MCF 10A (cell line): ENCODE data around the gene PROK2. TPM values are rescaled to one million over a fixed set of nuclear protein-coding genes. Genes with fewer than 3 reads are reported as not detected.

Experiments
- BruUV-seq: library from RNA; stranded (reverse); fragments of 400-500 nt; replicated peaks from 2 replicates; lab custom pipeline; 2021; lab: Mats Ljungman, UMichigan
- CTCF ChIA-PET: fragments of 300-600 bp; sonication (Branson Sonifier 250); formaldehyde crosslinking; extraction: SDS; loops from one replicate; lab custom pipeline; 2021; ENCODE audit warnings: antibody characterized with exemption, inconsistent platforms; lab: Yijun Ruan, JAX
- POLR2A ChIA-PET: fragments of 300-600, 350-650 bp; sonication (Branson Sonifier 250); formaldehyde crosslinking; extraction: SDS; loops from one replicate; lab custom pipeline; 2020; ENCODE audit warnings: antibody characterized with exemption, inconsistent platforms; lab: Yijun Ruan, JAX
- DNase-seq: peaks from one replicate; pipeline ENCODE4 v3.0.0-alpha.2; 2018; ENCODE audit not compliant: unreplicated experiment
- H3K27ac Mint-ChIP-seq: one replicate; pipeline ENCODE4 v1.8.0; 2022; ENCODE audit warnings: mild to moderate bottlenecking, low read depth, mixed read lengths; ENCODE audit not compliant: unreplicated experiment
- H3K27me3 Mint-ChIP-seq: one replicate; pipeline ENCODE4 v1.8.0; 2022; ENCODE audit warnings: mixed read lengths; ENCODE audit not compliant: insufficient read depth, unreplicated experiment
- H3K36me3 Mint-ChIP-seq: one replicate; pipeline ENCODE4 v1.8.0; 2022; ENCODE audit warnings: mild to moderate bottlenecking, moderate library complexity, mixed read lengths; ENCODE audit not compliant: insufficient read depth, unreplicated experiment
- H3K4me1 Mint-ChIP-seq: one replicate; pipeline ENCODE4 v1.8.0; 2022; ENCODE audit warnings: mixed read lengths; ENCODE audit not compliant: insufficient read depth, unreplicated experiment
- H3K4me3 Mint-ChIP-seq: one replicate; pipeline ENCODE4 v1.8.0; 2022; ENCODE audit warnings: mild to moderate bottlenecking, moderate library complexity, mixed read lengths; ENCODE audit not compliant: unreplicated experiment
- H3K9me3 Mint-ChIP-seq: one replicate; pipeline ENCODE4 v1.8.0; 2022; ENCODE audit warnings: mixed read lengths; ENCODE audit not compliant: unreplicated experiment
- intact Hi-C: fragments of 100-400 bp; cut with micrococcal nuclease; formaldehyde crosslinking; loops from 2 replicates; pipeline ENCODE4 v1.14.1; 2022
- total RNA-seq: library from RNA; stranded (reverse); gene quantifications from 2 replicates; pipeline ENCODE4 v1.2.3, GENCODE V29; 2022
- TF ChIP-seq, protein P1 (sequence below): fragments of 200-600 bp; IDR thresholded peaks from one replicate; pipeline ENCODE4 v1.8.0; 2022; ENCODE audit warnings: antibody characterized with exemption, mild to moderate bottlenecking; ENCODE audit not compliant: unreplicated experiment

Gene PROK2
- total RNA-seq, 1 experiment from 2014 or later, result not detected

- no TSS peak for BruUV-seq
- H3K4me1 Mint-ChIP-seq, result no peaks in the 10 kb centered on the region
- CTCF ChIA-PET, result interaction anchor here (0.7 kb wide), 1 partner anchor 123 kb away, joined by 3 read pairs; no protein-coding TSS in a partner anchor
- DNase-seq, result no peak
- no peak overlapping the region for H3K27ac Mint-ChIP-seq
- no peaks in the 10 kb centered on the region for H3K9me3 Mint-ChIP-seq
- POLR2A ChIA-PET, result no interaction called here
- H3K36me3 Mint-ChIP-seq, result no peaks in the 10 kb centered on the region
- H3K4me3 Mint-ChIP-seq, result peak overlapping the region; percentile 51
- TF ChIP-seq, protein P1, sequence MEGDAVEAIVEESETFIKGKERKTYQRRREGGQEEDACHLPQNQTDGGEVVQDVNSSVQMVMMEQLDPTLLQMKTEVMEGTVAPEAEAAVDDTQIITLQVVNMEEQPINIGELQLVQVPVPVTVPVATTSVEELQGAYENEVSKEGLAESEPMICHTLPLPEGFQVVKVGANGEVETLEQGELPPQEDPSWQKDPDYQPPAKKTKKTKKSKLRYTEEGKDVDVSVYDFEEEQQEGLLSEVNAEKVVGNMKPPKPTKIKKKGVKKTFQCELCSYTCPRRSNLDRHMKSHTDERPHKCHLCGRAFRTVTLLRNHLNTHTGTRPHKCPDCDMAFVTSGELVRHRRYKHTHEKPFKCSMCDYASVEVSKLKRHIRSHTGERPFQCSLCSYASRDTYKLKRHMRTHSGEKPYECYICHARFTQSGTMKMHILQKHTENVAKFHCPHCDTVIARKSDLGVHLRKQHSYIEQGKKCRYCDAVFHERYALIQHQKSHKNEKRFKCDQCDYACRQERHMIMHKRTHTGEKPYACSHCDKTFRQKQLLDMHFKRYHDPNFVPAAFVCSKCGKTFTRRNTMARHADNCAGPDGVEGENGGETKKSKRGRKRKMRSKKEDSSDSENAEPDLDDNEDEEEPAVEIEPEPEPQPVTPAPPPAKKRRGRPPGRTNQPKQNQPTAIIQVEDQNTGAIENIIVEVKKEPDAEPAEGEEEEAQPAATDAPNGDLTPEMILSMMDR, result no peak
- peaks cover 17% of the 10 kb centered on the region for H3K27me3 Mint-ChIP-seq
- intact Hi-C loops, result no loop called here
These were observed 31.9 kb downstream of the PROK2 start for GRCh38 chr3:71752831-71753700.

DNA sequence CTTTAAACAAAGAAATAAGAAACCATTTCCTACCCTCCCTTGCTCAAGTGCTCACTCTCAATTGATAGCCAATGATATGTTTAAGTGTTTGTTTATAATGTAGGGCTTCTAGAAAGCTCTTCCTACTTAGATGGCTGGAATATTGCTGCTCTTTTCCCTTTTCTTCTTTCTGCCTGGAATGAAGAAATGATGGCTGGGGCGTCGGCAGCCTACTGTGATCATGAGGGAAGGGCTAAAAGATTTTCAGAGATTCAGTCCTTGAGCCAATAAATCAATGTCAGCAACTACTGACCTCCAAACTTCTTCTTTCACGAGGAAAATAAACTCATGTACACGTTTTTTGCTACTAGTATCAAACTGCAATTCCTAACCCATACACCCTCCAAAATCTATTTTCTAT lies 33.3 kb downstream of the PROK2 start:
- ChIA-PET POLR2A (no interaction called here), CTCF (no interaction called here)
- no peaks in the 10 kb centered on the region for H3K36me3 Mint-ChIP-seq
- no TSS peak for BruUV-seq
- no peak for DNase-seq
- intact Hi-C loops, result no loop called here
- H3K27ac Mint-ChIP-seq, result no peak overlapping the region
- peaks cover 8% of the 10 kb centered on the region for H3K27me3 Mint-ChIP-seq
- no peak overlapping the region for H3K4me3 Mint-ChIP-seq
- TF ChIP-seq, protein P1, result no peak
- H3K4me1 Mint-ChIP-seq, result no peaks in the 10 kb centered on the region
- no peaks in the 10 kb centered on the region for H3K9me3 Mint-ChIP-seq

DNA sequence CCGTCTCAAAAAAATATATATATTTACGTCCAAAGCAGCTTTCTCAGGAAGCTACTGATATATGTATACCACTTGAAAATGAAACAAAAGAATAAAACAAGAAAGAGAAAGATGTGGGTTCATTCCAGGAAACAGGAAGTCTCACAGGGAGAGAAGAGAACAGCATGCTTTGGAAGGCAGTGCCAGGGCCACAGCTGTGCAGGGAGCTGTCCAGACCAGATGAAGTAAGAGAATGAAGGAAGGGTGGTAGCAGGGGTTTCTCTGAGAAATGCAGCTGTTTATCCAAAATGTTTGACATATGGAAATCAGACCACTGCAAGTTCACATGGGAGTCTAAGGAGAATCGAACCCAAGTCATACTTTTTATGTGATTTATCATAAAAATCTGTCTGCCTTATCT lies 40.2 kb downstream of the PROK2 start:
- Mint-ChIP-seq H3K27me3 (no peaks in the 10 kb centered on the region), H3K9me3 (peaks cover 27% of the 10 kb centered on the region), H3K4me3 (no peak overlapping the region), H3K4me1 (no peaks in the 10 kb centered on the region), H3K36me3 (no peaks in the 10 kb centered on the region), H3K27ac (no peak overlapping the region)
- ChIA-PET CTCF (interaction anchor here (0.5 to 3.4 kb wide), 3 partner anchors 15 to 1078 kb away, joined by 3 to 15 read pairs (median 3); no protein-coding TSS in a partner anchor), POLR2A (no interaction called here)
- TF ChIP-seq, protein P1, result no peak
- DNase-seq, result no peak
- intact Hi-C loops, result no loop called here
- BruUV-seq, result no TSS peak

- DNase-seq, result no peak
- Mint-ChIP-seq H3K36me3 (no peaks in the 10 kb centered on the region), H3K27me3 (peaks cover 19% of the 10 kb centered on the region), H3K4me3 (no peak overlapping the region), H3K4me1 (no peaks in the 10 kb centered on the region), H3K9me3 (peaks cover 27% of the 10 kb centered on the region), H3K27ac (no peak overlapping the region)
- intact Hi-C loops, result no loop called here
- POLR2A ChIA-PET, result interaction anchor here (0.7 to 1.6 kb wide), 3 partner anchors 8 to 29 kb away, joined by 3 read pairs; no protein-coding TSS in a partner anchor
- CTCF ChIA-PET, result interaction anchor here (0.8 to 1.7 kb wide), 2 partner anchors 13 to 594 kb away, joined by 3 to 11 read pairs; no protein-coding TSS in a partner anchor
- TF ChIP-seq, protein P1, result no peak
- BruUV-seq, result no TSS peak
These were observed 42.3 kb downstream of the PROK2 start for GRCh38 chr3:71742621-71743020.
